Glutamatergic neuron (in vitro differentiated cells): ENCODE results near the gene SEMA7A. TPM values are rescaled to one million over a fixed set of nuclear protein-coding genes. Genes with fewer than 3 reads are reported as not detected.
A peak's percentile ranks its signal among the peaks of the same experiment; 100 is the strongest.
"Not testable (repeated sequence)": the region's sequence is repeated elsewhere in the genome, so short reads cannot be mapped to it uniquely, and the experiment has no call there.

ENCODE experiments used
- DNase-seq: peaks from one replicate; pipeline ENCODE4 v3.0.0; 2022
- H3K27ac Mint-ChIP-seq: one replicate; pipeline ENCODE4 v1.8.0; 2020; ENCODE audit warnings: mild to moderate bottlenecking, mixed read lengths, inconsistent platforms; ENCODE audit not compliant: unreplicated experiment
- H3K27me3 Mint-ChIP-seq: one replicate; pipeline ENCODE4 v1.8.0; 2020; ENCODE audit warnings: mild to moderate bottlenecking, moderate library complexity, mixed read lengths, inconsistent platforms; ENCODE audit not compliant: unreplicated experiment
- H3K36me3 Mint-ChIP-seq: one replicate; pipeline ENCODE4 v1.8.0; 2020; ENCODE audit warnings: mild to moderate bottlenecking, mixed read lengths, inconsistent platforms; ENCODE audit not compliant: unreplicated experiment
- H3K4me1 Mint-ChIP-seq: one replicate; pipeline ENCODE4 v1.8.0; 2020; ENCODE audit warnings: mild to moderate bottlenecking, low read depth, mixed read lengths, inconsistent platforms; ENCODE audit not compliant: unreplicated experiment
- H3K4me3 Mint-ChIP-seq: one replicate; pipeline ENCODE4 v1.8.0; 2020; ENCODE audit warnings: mild to moderate bottlenecking, mixed read lengths, inconsistent platforms; ENCODE audit not compliant: unreplicated experiment
- H3K9me3 Mint-ChIP-seq: one replicate; pipeline ENCODE4 v1.8.0; 2020; ENCODE audit warnings: mild to moderate bottlenecking, moderate library complexity, mixed read lengths, inconsistent platforms; ENCODE audit not compliant: unreplicated experiment
- CTCF ChIP-seq: fragments of 200-600 bp; sonication (generic); IDR thresholded peaks from one replicate; pipeline ENCODE4 v1.5.0; 2021; ENCODE audit not compliant: partially characterized antibody, unreplicated experiment
- microRNA-seq: library from miRNA; unstranded; fragments of <30 nt; microRNA quantifications from one replicate; pipeline ENCODE4, GENCODE V29; 2020; ENCODE audit not compliant: unreplicated experiment
- total RNA-seq: library from RNA; stranded (reverse); fragmentation: NEBNext Ultra II Directional; extraction: Animal tissue kit (Norgen Biotek cat#: 25700); gene quantifications from one replicate; pipeline ENCODE4 v1.2.1, GENCODE V29; 2021; ENCODE audit not compliant: unreplicated experiment

The SEMA7A gene
- total RNA-seq, 1 donor from 2014 or later, result 16.2 TPM

- no peak for TF ChIP-seq CTCF
- peak; percentile 74 for DNase-seq
- no peaks in the 10 kb centered on the region for H3K36me3 Mint-ChIP-seq
- H3K27ac Mint-ChIP-seq, result no peak overlapping the region
- H3K4me3 Mint-ChIP-seq, result peak overlapping the region; percentile 84
- peaks cover 4% of the 10 kb centered on the region for H3K4me1 Mint-ChIP-seq
- H3K27me3 Mint-ChIP-seq, result peaks cover 7% of the 10 kb centered on the region
- no peaks in the 10 kb centered on the region for H3K9me3 Mint-ChIP-seq
Measured at GRCh38 chr15:74365598-74366445, 67.9 kb downstream of the SEMA7A start.

GRCh38 chr15:74364936-74365597, 68.7 kb downstream of the SEMA7A start:
- Mint-ChIP-seq H3K4me1 (peaks cover under 1% of the 10 kb centered on the region), H3K27me3 (peaks cover 7% of the 10 kb centered on the region), H3K9me3 (no peaks in the 10 kb centered on the region), H3K36me3 (no peaks in the 10 kb centered on the region), H3K27ac (no peak overlapping the region), H3K4me3 (peak overlapping the region; percentile 84)
- no peak for DNase-seq
- TF ChIP-seq CTCF, result no peak

GRCh38 chr15:74362482-74362881, 71.3 kb downstream of the SEMA7A start:
- Mint-ChIP-seq H3K4me3 (no peak overlapping the region), H3K27me3 (peaks cover 5% of the 10 kb centered on the region), H3K4me1 (no peaks in the 10 kb centered on the region), H3K9me3 (no peaks in the 10 kb centered on the region), H3K36me3 (no peaks in the 10 kb centered on the region), H3K27ac (no peak overlapping the region)
- DNase-seq, result no peak
- no peak for TF ChIP-seq CTCF

- not testable (repeated sequence) for H3K27ac Mint-ChIP-seq, DNase-seq, H3K9me3 Mint-ChIP-seq, H3K4me3 Mint-ChIP-seq, H3K27me3 Mint-ChIP-seq, H3K4me1 Mint-ChIP-seq, H3K36me3 Mint-ChIP-seq
Measured at GRCh38 chr15:74360855-74361254, 72.9 kb downstream of the SEMA7A start.

- peaks cover 15% of the 10 kb centered on the region for H3K36me3 Mint-ChIP-seq
- not testable (repeated sequence) for H3K4me1 Mint-ChIP-seq, DNase-seq, H3K4me3 Mint-ChIP-seq, H3K27ac Mint-ChIP-seq, H3K27me3 Mint-ChIP-seq, H3K9me3 Mint-ChIP-seq
Measured at GRCh38 chr15:74359376-74359775, 74.4 kb downstream of the SEMA7A start.

Small RNA genes within 50 kb of the gene (microRNA-seq; reads per million reads assigned to microRNA genes)
- 1.8 reads per million, percentile 9 among the genes with 10 or more reads in this experiment for gene MIR6881

Other genes with a start within 250 kb of the SEMA7A start
- gene STRA6, start 231.2 kb downstream of the SEMA7A start, total RNA-seq, result 8.4 TPM
- gene CCDC33, start 197.6 kb downstream of the SEMA7A start, total RNA-seq, result 0.49 TPM
- gene CYP11A1, start 66.3 kb downstream of the SEMA7A start, total RNA-seq, result not detected
- gene UBL7, start 27.2 kb upstream of the SEMA7A start, total RNA-seq, result 62.6 TPM
- 154 TPM for gene ARID3B, start 107.3 kb upstream of the SEMA7A start, total RNA-seq
- 99.7 TPM for gene CLK3, start 181.9 kb upstream of the SEMA7A start, total RNA-seq